OCI-LY7 (cell line): ENCODE measurements around the gene SRGAP2C. TPM values are rescaled to one million over a fixed set of nuclear protein-coding genes. Genes with fewer than 3 reads are reported as not detected.
"Not testable (repeated sequence)": the region's sequence is repeated elsewhere in the genome, so short reads cannot be mapped to it uniquely, and the experiment has no call there.

Experiments
- BruUV-seq: library from RNA; stranded (reverse); fragments of 400-500 nt; replicated peaks from 2 replicates; lab custom pipeline; 2021; lab: Mats Ljungman, UMichigan
- CTCF ChIA-PET: fragments of 300-600 bp; sonication (Branson Sonifier 250); formaldehyde crosslinking; loops from one replicate; lab custom pipeline; 2022; ENCODE audit warnings: antibody characterized with exemption; ENCODE audit not compliant: unreplicated experiment; lab: Charles Lee
- POLR2A ChIA-PET: fragments of 300-600 bp; sonication (Branson Sonifier 250); formaldehyde crosslinking; loops from one replicate; lab custom pipeline; 2022; ENCODE audit warnings: antibody characterized with exemption; lab: Charles Lee
- DNase-seq: peaks from one replicate; pipeline ENCODE4 v3.0.0-alpha.2; 2015; ENCODE audit warnings: low spot score
- H2AFZ ChIP-seq: fragments of 200-600 bp; sonication (generic), shearing (Covaris generic); 2 replicates; pipeline ENCODE4 v1.6.1; 2014; ENCODE audit warnings: mild to moderate bottlenecking, antibody characterized with exemption, low read length, moderate library complexity
- H3K27ac ChIP-seq: fragments of 200-600 bp; sonication (generic); 2 replicates; pipeline ENCODE4 v1.5.1; 2014; ENCODE audit warnings: mixed run types, low read depth, mild to moderate bottlenecking, moderate library complexity, low read length, inconsistent platforms; ENCODE audit not compliant: poor library complexity, severe bottlenecking
- H3K36me3 ChIP-seq: fragments of 200-600 bp; sonication (generic); 2 replicates; pipeline ENCODE4 v1.6.1; 2014; ENCODE audit warnings: mild to moderate bottlenecking, antibody characterized with exemption, low read length, moderate library complexity, mixed read lengths; ENCODE audit not compliant: insufficient read depth
- H3K4me1 ChIP-seq: fragments of 200-600 bp; sonication (generic); 2 replicates; pipeline ENCODE4 v1.5.1; 2014; ENCODE audit warnings: mild to moderate bottlenecking, low read length; ENCODE audit not compliant: insufficient read depth, poor library complexity, severe bottlenecking
- H3K4me2 ChIP-seq: fragments of 200-600 bp; sonication (generic); 2 replicates; pipeline ENCODE4 v1.6.1; 2014; ENCODE audit warnings: mild to moderate bottlenecking, low read length
- H3K4me3 ChIP-seq: fragments of 200-600 bp; sonication (generic); 2 replicates; pipeline ENCODE4 v1.5.1; 2014; ENCODE audit warnings: mild to moderate bottlenecking, low read depth, low read length; ENCODE audit not compliant: poor library complexity, severe bottlenecking
- H3K79me2 ChIP-seq: fragments of 200-600 bp; sonication (generic); 2 replicates; pipeline ENCODE4 v1.6.1; 2016; ENCODE audit warnings: low read depth, mild to moderate bottlenecking, low read length, moderate library complexity, mixed read lengths; ENCODE audit not compliant: insufficient read depth
- H3K9me2 ChIP-seq: fragments of 200-600 bp; sonication (generic); 2 replicates; pipeline ENCODE4 v1.6.1; 2016; ENCODE audit warnings: mild to moderate bottlenecking, low read length, mixed read lengths; ENCODE audit not compliant: insufficient read depth
- H3K9me3 ChIP-seq: fragments of 200-600 bp; sonication (generic); 2 replicates; pipeline ENCODE4 v1.6.1; 2014; ENCODE audit warnings: mild to moderate bottlenecking, mixed run types, low read length, mixed read lengths
- H4K20me1 ChIP-seq: fragments of 200-600 bp; sonication (generic); 2 replicates; pipeline ENCODE4 v1.6.1; 2014; ENCODE audit warnings: mild to moderate bottlenecking, antibody characterized with exemption, low read length, moderate library complexity, mixed read lengths; ENCODE audit not compliant: insufficient read depth
- intact Hi-C: fragments of 100-400 bp; cut with micrococcal nuclease; formaldehyde crosslinking; loops from one replicate; pipeline ENCODE4 v1.10.0; 2022; ENCODE audit not compliant: unreplicated experiment
- total RNA-seq, 2 experiments: library from RNA; depleted of rRNA in 1 of 2; stranded (reverse); fragments of >200 nt in 1 of 2; shearing (Covaris generic) in 1 of 2; gene quantifications; 2 replicates each; pipeline ENCODE4 v1.2.3, GENCODE V29; 2014 to 2022

Gene SRGAP2C
- total RNA-seq, 2 experiments from 2014 or later: 6.8 to 30.7 TPM

- DNase-seq, H3K4me2 ChIP-seq, H3K4me1 ChIP-seq, H2AFZ ChIP-seq, POLR2A ChIA-PET, H3K9me2 ChIP-seq, H3K9me3 ChIP-seq, intact Hi-C loops, H3K4me3 ChIP-seq, H3K79me2 ChIP-seq, CTCF ChIA-PET, H3K27ac ChIP-seq, H4K20me1 ChIP-seq, BruUV-seq, H3K36me3 ChIP-seq: not testable (repeated sequence)
Measured at GRCh38 chr1:121257632-121258031, 72.9 kb downstream of the SRGAP2C start.

GRCh38 chr1:121258134-121258533, 73.4 kb downstream of the SRGAP2C start:
- H3K4me1 ChIP-seq, H3K4me3 ChIP-seq, H3K79me2 ChIP-seq, H3K9me3 ChIP-seq, H3K9me2 ChIP-seq, intact Hi-C loops, H4K20me1 ChIP-seq, POLR2A ChIA-PET, DNase-seq, CTCF ChIA-PET, H3K36me3 ChIP-seq, BruUV-seq, H2AFZ ChIP-seq, H3K4me2 ChIP-seq, H3K27ac ChIP-seq: not testable (repeated sequence)

GRCh38 chr1:121260205-121260604, 75.4 kb downstream of the SRGAP2C start:
- H3K4me2 ChIP-seq, H4K20me1 ChIP-seq, BruUV-seq, H3K4me3 ChIP-seq, H3K9me2 ChIP-seq, H3K36me3 ChIP-seq, H3K4me1 ChIP-seq, H3K27ac ChIP-seq, POLR2A ChIA-PET, H3K79me2 ChIP-seq, CTCF ChIA-PET, H2AFZ ChIP-seq, intact Hi-C loops, H3K9me3 ChIP-seq, DNase-seq: not testable (repeated sequence)

- H3K79me2 ChIP-seq, H3K4me3 ChIP-seq, CTCF ChIA-PET, H3K27ac ChIP-seq, H3K4me1 ChIP-seq, H3K4me2 ChIP-seq, H3K36me3 ChIP-seq, POLR2A ChIA-PET, H3K9me2 ChIP-seq, BruUV-seq, H3K9me3 ChIP-seq, intact Hi-C loops, DNase-seq, H2AFZ ChIP-seq, H4K20me1 ChIP-seq: not testable (repeated sequence)
Measured at GRCh38 chr1:121262163-121262562, 77.4 kb downstream of the SRGAP2C start.

GRCh38 chr1:121263789-121264244, 79.0 kb downstream of the SRGAP2C start:
- H2AFZ ChIP-seq, BruUV-seq, H3K9me3 ChIP-seq, H3K4me3 ChIP-seq, CTCF ChIA-PET, intact Hi-C loops, H3K4me1 ChIP-seq, H3K79me2 ChIP-seq, H3K36me3 ChIP-seq, POLR2A ChIA-PET, H3K27ac ChIP-seq, DNase-seq, H4K20me1 ChIP-seq, H3K9me2 ChIP-seq: not testable (repeated sequence)
- H3K4me2 ChIP-seq: peak overlapping the region; percentile 41; the same call in 1 of the 2 replicates

GRCh38 chr1:121267072-121267471, 82.3 kb downstream of the SRGAP2C start:
- H3K4me3 ChIP-seq, H3K36me3 ChIP-seq, POLR2A ChIA-PET, H4K20me1 ChIP-seq, DNase-seq, H2AFZ ChIP-seq, H3K9me2 ChIP-seq, BruUV-seq, intact Hi-C loops, H3K4me2 ChIP-seq, H3K79me2 ChIP-seq, H3K4me1 ChIP-seq, CTCF ChIA-PET, H3K27ac ChIP-seq, H3K9me3 ChIP-seq: not testable (repeated sequence)

GRCh38 chr1:121269309-121269708, 84.5 kb downstream of the SRGAP2C start:
- H3K9me3 ChIP-seq, H4K20me1 ChIP-seq, H3K27ac ChIP-seq, H3K9me2 ChIP-seq, H2AFZ ChIP-seq, H3K4me2 ChIP-seq, H3K4me1 ChIP-seq, BruUV-seq, POLR2A ChIA-PET, intact Hi-C loops, H3K4me3 ChIP-seq, H3K79me2 ChIP-seq, H3K36me3 ChIP-seq, CTCF ChIA-PET, DNase-seq: not testable (repeated sequence)
